ENCODE data around the gene FBN1. TPM values are rescaled to one million over a fixed set of nuclear protein-coding genes. Genes with fewer than 3 reads are reported as not detected.

The FBN1 gene
- total RNA-seq, result 133 and 171 TPM in 2 replicates

DNA sequence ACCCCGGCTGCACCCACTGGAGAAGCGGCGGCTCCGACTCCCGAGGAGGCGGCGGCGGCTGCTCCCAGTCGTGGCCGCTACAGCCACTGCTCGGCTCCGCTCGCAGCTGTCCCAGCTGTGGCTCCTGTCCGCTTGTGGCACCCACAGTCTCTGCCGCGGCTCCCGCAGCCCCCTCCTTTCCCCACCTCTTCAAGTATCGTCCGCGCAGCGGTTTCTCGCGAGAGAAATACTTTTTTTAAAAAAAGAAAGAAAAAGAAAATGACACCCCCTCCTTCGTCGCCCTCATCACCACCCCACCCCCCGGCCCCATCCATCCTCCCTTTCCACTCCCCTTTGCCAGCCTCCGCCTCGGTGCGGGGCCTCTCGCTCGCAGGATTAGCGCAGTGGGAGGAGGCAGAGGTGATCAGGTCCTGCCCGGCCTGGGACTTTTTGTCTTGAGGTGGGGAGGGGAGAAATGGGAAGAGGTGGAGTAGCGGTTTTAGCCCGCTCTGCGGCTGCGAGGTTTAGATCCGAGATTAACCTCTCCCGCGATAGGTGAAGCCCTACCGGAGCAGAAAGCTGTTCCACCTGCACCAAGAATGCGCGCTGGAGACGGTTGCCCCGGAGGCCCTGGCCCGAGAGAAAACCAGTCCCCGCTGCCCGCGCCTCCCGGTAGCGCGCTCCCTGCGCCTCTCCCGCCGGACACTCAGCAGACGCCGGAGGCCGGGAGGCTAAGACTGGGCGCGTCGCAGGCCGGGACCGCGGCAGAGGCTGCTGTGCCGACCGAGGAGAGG, at the start of gene FBN1:
TSS of gene FBN1 (minus strand) at position 152 of the 773 bp plus-strand sequence. CDS start 940 bp downstream, outside the sequence.
- DNase-seq (ENCODE audit: extremely low read depth, low read depth, low spot score), result no peak

DNA sequence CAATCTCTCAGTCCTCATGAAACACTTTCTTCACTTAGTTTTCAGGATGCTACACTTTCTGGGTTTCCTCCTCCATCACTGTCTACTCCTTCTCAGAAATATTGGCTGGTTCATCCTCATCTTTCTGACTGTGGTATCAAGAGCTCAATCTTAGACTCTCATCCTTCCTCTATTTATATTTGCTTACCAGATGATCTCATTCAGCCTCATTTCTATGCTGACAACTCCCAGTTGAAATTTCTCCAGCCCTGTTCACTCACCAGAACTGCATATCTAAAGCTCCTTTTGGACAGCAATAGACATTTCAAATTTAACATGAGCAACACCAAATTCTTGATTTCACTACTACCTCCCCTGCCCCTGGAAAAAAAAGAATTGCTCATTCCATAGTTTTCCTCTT, 48.0 kb upstream of the FBN1 start:
- DNase-seq (ENCODE audit: extremely low read depth, low read depth, low spot score), result no peak

DNA sequence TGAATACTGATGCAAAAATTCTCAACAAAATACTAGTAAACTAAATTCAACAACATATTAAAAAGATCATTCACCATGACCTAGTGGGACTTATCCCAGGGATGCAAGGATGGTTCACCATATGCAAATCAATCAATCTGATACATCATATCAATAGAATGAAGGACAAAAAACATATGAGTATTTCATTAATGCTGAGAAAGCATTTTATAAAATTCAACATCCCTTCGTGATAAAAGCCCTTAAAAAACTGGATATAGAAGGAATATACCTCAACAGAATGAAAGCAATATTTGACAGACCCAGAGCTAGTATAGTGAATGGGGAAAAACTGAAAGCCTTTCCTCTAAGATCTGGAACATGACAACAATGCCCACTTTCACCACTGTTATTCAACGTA, 43.0 kb upstream of the FBN1 start:
- no peak for DNase-seq (ENCODE audit: extremely low read depth, low read depth, low spot score)

- DNase-seq (ENCODE audit: extremely low read depth, low read depth, low spot score), result no peak
Measured at GRCh38 chr15:48683991-48684765, 38.7 kb upstream of the FBN1 start.

- no peak for DNase-seq (ENCODE audit: extremely low read depth, low read depth, low spot score)
Measured at GRCh38 chr15:48682942-48683651, 37.6 kb upstream of the FBN1 start.

DNA sequence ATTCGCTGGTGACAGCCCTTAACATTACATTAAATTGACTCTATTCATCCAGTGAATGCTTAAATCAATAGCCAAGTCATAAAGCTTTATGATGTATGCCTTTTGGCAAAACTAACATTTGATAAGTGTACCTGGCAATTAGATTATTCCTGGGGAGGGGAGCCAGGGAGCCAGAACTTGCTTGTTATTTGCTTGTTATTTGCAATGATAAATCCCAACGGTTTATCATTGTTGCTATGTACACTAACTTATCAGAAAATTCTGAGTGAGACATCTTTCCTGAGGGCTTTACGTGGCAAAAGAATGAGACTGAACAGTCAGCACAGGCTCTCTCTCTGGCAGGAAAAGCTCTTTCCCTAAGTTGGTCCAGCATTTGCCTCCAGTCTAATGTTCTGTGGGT, 35.8 kb upstream of the FBN1 start:
- DNase-seq (ENCODE audit: extremely low read depth, low read depth, low spot score), result no peak

- DNase-seq (ENCODE audit: extremely low read depth, low read depth, low spot score), result no peak
Measured at GRCh38 chr15:48680841-48681240, 35.3 kb upstream of the FBN1 start.

- DNase-seq (ENCODE audit: extremely low read depth, low read depth, low spot score), result no peak
Measured at GRCh38 chr15:48679952-48680351, 34.4 kb upstream of the FBN1 start.

DNA sequence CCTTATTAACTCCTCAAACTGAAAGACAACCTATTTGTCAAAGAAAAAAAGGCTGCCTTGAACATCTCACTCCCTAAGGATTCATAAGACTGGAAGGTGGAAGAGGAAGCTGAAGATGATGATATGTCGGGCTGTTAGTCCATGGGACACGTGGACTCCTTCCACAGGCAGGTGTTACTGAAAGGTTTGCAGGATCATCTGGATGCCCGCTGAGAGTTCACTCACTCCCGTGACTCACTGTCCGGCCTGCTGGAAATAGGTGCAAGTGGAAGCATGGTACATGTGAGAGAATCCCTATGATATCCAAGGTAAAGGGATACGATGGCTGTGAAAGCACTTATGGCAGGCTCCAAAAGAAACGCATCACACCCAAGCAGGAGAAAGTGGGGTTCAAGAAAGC, 33.3 kb upstream of the FBN1 start:
- DNase-seq (ENCODE audit: extremely low read depth, low read depth, low spot score), result no peak

GRCh38 chr15:48677821-48678220, 32.3 kb upstream of the FBN1 start:
- no peak for DNase-seq (ENCODE audit: extremely low read depth, low read depth, low spot score)

DNA sequence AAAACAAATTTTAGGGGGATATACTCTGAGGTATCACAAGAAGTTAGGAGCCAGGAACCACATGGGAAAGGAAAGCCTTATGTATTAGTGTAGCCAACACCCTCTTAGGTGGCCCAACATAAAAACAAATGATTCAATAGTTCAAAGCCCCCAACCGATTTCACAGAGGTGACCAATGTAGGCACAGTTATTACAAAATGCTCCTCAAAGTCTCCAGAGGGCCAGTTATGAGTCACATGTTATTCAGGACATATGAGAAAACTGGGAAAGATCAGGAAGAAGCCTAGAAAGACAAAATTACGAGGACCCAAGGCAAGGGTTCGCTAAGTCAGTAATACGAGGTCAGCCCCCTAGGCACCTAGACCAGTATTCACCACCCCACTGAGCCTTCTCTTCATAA, 29.9 kb upstream of the FBN1 start:
- no peak for DNase-seq (ENCODE audit: extremely low read depth, low read depth, low spot score)

GRCh38 chr15:48674876-48675275, 29.4 kb upstream of the FBN1 start:
- DNase-seq (ENCODE audit: extremely low read depth, low read depth, low spot score), result no peak

GRCh38 chr15:48672206-48672605, 26.7 kb upstream of the FBN1 start:
- no peak for DNase-seq (ENCODE audit: extremely low read depth, low read depth, low spot score)

DNA sequence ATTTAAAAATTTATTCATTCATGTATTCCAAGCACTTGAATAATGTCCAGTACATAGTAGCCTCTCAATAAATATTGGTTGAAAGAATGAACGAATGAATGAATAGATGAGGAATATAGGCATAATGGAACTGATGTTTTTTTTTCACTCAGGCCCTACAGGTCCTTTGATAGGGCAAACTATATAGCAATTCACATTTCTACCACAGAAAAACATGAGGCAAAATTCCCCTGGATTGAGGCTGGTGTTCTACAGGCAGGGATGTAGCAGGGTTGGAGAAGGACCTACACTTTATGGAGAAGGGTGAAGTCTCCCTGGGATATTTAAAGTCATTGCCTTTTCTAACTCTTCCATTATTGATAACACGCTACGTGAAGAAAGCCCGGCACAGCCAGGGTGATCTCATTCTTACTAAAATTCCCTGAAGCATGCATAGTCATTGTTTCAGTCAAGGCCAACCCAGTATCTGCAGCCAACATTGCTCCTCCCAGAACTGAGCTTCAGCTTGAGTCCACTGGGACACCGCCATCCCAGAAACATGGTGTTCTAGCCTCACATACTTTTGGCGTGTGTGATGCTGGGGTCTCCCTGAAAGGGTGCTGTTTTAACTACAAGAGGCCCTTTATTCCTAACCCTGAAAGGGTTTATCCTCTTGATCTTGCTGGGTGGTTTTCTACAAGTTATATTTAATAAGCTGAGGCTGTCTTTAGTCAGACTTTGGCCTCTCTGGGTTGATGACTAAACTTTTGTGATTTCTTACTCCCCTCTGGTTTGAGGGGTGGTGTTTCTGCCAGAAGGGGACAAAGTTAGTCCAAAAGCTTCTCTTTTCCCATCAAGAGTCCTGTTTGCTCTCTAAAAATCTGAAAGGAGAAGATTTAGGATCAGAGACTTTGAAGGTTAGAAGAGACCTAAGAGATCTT, 25.9 kb upstream of the FBN1 start:
- no peak for DNase-seq (ENCODE audit: extremely low read depth, low read depth, low spot score)

GRCh38 chr15:48667701-48668100, 22.2 kb upstream of the FBN1 start:
- DNase-seq (ENCODE audit: extremely low read depth, low read depth, low spot score), result no peak

GRCh38 chr15:48664436-48664835, 18.9 kb upstream of the FBN1 start:
- DNase-seq (ENCODE audit: extremely low read depth, low read depth, low spot score), result no peak

GRCh38 chr15:48657950-48658591, 12.6 kb upstream of the FBN1 start:
- DNase-seq (ENCODE audit: extremely low read depth, low read depth, low spot score), result no peak

GRCh38 chr15:48654801-48655200, 9.3 kb upstream of the FBN1 start:
- DNase-seq (ENCODE audit: extremely low read depth, low read depth, low spot score), result no peak

GRCh38 chr15:48653913-48654670, 8.6 kb upstream of the FBN1 start:
- no peak for DNase-seq (ENCODE audit: extremely low read depth, low read depth, low spot score)

Data from glomerular endothelial cell (primary cell).